MM.1S (cell line): ENCODE measurements around the gene WNT5A.

Experiments used
- DNase-seq: peaks from one replicate; pipeline ENCODE4 v3.0.0-alpha.2; 2015
- H2AFZ ChIP-seq: fragments of 300-600 bp; sonication (generic); 2 replicates; pipeline ENCODE4 v1.6.0; 2016; ENCODE audit warnings: antibody characterized with exemption, low read length
- H3F3A ChIP-seq: fragments of 300-600 bp; sonication (generic); 2 replicates; pipeline ENCODE4 v1.6.1; 2016; ENCODE audit warnings: mild to moderate bottlenecking, antibody characterized with exemption, low read length, moderate library complexity, mixed read lengths; ENCODE audit not compliant: insufficient read depth
- H3K27ac ChIP-seq: fragments of 300-600 bp; sonication (generic); 2 replicates; pipeline ENCODE4 v1.5.1; 2016; ENCODE audit warnings: mild to moderate bottlenecking, low read length
- H3K27me3 ChIP-seq: fragments of 300-600 bp; sonication (generic); replicated peaks from 2 replicates; pipeline ENCODE4 v1.6.0; 2016; ENCODE audit warnings: low read length; ENCODE audit not compliant: insufficient read depth
- H3K36me3 ChIP-seq: fragments of 300-600 bp; sonication (generic); replicated peaks from 2 replicates; pipeline ENCODE4 v1.6.1; 2016; ENCODE audit warnings: mild to moderate bottlenecking, low read length, mixed read lengths; ENCODE audit not compliant: insufficient read depth
- H3K4me1 ChIP-seq: fragments of 300-600 bp; sonication (generic); 2 replicates; pipeline ENCODE4 v1.6.1; 2016; ENCODE audit warnings: low read length, mixed read lengths
- H3K4me2 ChIP-seq: fragments of 300-600 bp; sonication (generic); 2 replicates; pipeline ENCODE4 v1.6.0; 2016; ENCODE audit warnings: low read depth, low read length
- H3K4me3 ChIP-seq: fragments of 300-600 bp; sonication (generic); 2 replicates; pipeline ENCODE4 v1.5.1; 2016; ENCODE audit warnings: low read length, mixed read lengths
- H3K79me2 ChIP-seq: fragments of 300-600 bp; sonication (generic); 2 replicates; pipeline ENCODE4 v1.6.1; 2016; ENCODE audit warnings: mixed run types, low read length, mixed read lengths
- H3K9ac ChIP-seq: fragments of 300-600 bp; sonication (generic); 2 replicates; pipeline ENCODE4 v1.6.1; 2016; ENCODE audit warnings: low read length, mixed read lengths
- H3K9me2 ChIP-seq: fragments of 300-600 bp; sonication (generic); replicated peaks from 2 replicates; pipeline ENCODE4 v1.6.1; 2016; ENCODE audit warnings: mild to moderate bottlenecking, low read length, mixed read lengths; ENCODE audit not compliant: insufficient read depth
- H3K9me3 ChIP-seq: fragments of 300-600 bp; sonication (generic); replicated peaks from 2 replicates; pipeline ENCODE4 v1.6.1; 2016; ENCODE audit warnings: mild to moderate bottlenecking, low read length, mixed read lengths; ENCODE audit not compliant: insufficient read depth
- H4K20me1 ChIP-seq: fragments of 300-600 bp; sonication (generic); 2 replicates; pipeline ENCODE4 v1.6.1; 2016; ENCODE audit warnings: mild to moderate bottlenecking, low read length, moderate library complexity, mixed read lengths; ENCODE audit not compliant: insufficient read depth
- EZH2 ChIP-seq: fragments of 300-600 bp; sonication (generic); optimal IDR thresholded peaks from 2 replicates; pipeline ENCODE3; 2017; ENCODE audit warnings: low read depth, mild to moderate bottlenecking, antibody characterized with exemption, low read length, mixed read lengths
- EZH2phosphoT487 ChIP-seq: fragments of 300-600 bp; sonication (generic); IDR thresholded peaks from 2 replicates; pipeline ENCODE4 v1.6.1; 2018; ENCODE audit warnings: antibody characterized with exemption, low read length
- TF ChIP-seq, protein P1 (sequence below): fragments of 300-600 bp; sonication (generic); IDR thresholded peaks from 2 replicates; pipeline ENCODE4 v1.5.1; 2016; ENCODE audit warnings: antibody characterized with exemption, low read length, mixed read lengths

Gene WNT5A

DNA sequence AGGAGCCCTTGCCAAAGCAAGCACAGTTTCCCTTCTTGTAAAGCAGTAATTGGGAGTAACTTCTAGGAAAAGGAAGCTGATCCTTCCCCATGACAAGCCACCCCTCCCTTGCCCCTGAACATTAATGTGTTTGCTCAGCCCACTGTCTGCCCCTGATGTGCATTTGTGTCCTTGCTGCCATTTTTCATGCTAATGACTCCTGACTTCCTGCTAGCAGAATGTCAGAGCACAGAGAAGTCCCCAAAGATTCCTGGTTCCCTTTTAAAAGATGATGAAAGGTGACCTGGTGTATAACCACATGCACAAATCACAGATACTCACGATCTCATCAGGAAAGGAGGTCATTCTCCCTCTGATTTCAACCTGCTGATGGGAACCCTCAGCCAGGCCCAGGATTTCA, 44.2 kb upstream of the WNT5A start:
- H3K27me3 ChIP-seq = no peaks in the 10 kb centered on the region
- H3K9ac ChIP-seq = no peak overlapping the region
- H3K27ac ChIP-seq = no peak overlapping the region
- no peaks in the 10 kb centered on the region for H3F3A ChIP-seq
- TF ChIP-seq EZH2 (no peak), EZH2phosphoT487 (no peak)
- TF ChIP-seq, protein P1, sequence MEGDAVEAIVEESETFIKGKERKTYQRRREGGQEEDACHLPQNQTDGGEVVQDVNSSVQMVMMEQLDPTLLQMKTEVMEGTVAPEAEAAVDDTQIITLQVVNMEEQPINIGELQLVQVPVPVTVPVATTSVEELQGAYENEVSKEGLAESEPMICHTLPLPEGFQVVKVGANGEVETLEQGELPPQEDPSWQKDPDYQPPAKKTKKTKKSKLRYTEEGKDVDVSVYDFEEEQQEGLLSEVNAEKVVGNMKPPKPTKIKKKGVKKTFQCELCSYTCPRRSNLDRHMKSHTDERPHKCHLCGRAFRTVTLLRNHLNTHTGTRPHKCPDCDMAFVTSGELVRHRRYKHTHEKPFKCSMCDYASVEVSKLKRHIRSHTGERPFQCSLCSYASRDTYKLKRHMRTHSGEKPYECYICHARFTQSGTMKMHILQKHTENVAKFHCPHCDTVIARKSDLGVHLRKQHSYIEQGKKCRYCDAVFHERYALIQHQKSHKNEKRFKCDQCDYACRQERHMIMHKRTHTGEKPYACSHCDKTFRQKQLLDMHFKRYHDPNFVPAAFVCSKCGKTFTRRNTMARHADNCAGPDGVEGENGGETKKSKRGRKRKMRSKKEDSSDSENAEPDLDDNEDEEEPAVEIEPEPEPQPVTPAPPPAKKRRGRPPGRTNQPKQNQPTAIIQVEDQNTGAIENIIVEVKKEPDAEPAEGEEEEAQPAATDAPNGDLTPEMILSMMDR = no peak
- no peak overlapping the region for H2AFZ ChIP-seq
- H3K79me2 ChIP-seq = no peaks in the 10 kb centered on the region
- no peak for DNase-seq
- H3K4me1 ChIP-seq = no peaks in the 10 kb centered on the region
- no peaks in the 10 kb centered on the region for H4K20me1 ChIP-seq
- no peaks in the 10 kb centered on the region for H3K9me2 ChIP-seq
- no peaks in the 10 kb centered on the region for H3K9me3 ChIP-seq
- H3K36me3 ChIP-seq = no peaks in the 10 kb centered on the region
- no peak overlapping the region for H3K4me3 ChIP-seq
- H3K4me2 ChIP-seq = no peak overlapping the region

DNA sequence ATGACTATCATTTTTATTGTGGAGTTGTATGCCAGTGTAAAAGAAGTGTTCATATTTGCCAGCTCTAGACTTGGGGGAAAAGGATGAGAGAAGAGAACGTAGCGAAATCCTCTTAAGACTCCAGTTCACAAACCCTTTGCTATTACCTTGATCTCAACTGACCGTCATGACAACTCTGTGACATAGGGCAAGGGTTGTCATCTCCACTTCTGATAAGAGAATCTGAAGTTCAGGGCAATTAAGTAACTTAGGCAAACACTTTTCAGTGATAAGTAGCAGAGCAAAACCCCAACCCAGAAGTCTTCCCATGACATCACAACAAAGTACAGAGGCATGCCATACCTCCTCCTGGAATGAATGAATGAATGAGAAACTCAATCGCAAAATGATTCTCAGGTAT, 40.3 kb upstream of the WNT5A start:
- H3K27ac ChIP-seq = no peak overlapping the region
- H3K36me3 ChIP-seq = no peaks in the 10 kb centered on the region

DNA sequence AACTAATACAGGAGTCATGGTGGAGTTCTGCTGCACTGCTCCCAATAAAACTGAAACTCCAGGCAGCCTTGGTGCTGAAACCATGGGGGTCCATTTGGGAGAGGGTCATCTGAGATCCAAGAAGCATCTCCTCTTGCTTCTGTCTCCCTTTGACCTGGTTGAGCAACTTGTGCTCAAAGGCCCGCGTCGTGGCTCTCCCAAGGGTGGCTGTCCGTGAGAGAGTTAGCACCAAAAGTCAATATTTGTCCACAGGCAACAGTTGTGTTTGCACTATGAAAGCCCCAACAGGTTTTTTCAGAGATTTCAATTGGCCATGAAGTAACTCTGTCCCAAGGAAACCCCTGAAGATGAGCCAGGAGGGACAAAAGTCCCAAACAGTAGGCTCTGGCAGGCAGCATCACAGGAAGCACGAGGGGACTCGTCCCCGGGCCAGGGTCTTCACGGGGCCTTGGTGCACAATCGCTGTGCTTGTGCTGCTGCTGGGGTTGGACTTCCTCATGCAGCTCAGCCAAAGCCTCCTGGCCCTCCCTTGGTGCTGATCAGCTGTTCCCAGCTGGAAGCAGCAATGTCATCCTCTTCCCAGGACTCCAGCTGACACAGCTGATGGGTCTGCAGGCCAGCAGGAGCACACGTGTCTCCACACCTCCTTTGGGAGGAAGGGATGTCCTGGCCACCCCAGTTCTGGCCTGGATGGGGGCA, 39.4 kb upstream of the WNT5A start:
- Histone ChIP-seq H3K27ac (no peak overlapping the region), H2AFZ (no peak overlapping the region), H3K4me2 (no peak overlapping the region), H3K36me3 (no peaks in the 10 kb centered on the region), H4K20me1 (no peaks in the 10 kb centered on the region), H3K27me3 (no peaks in the 10 kb centered on the region), H3K4me3 (no peak overlapping the region), H3F3A (no peaks in the 10 kb centered on the region), H3K9ac (no peak overlapping the region), H3K9me2 (no peaks in the 10 kb centered on the region), H3K4me1 (no peaks in the 10 kb centered on the region), H3K9me3 (no peaks in the 10 kb centered on the region), H3K79me2 (no peaks in the 10 kb centered on the region)
- no peak for TF ChIP-seq EZH2
- TF ChIP-seq, protein P1 = no peak
- no peak for TF ChIP-seq EZH2phosphoT487
- DNase-seq = no peak

More for the DNA sequence above, 40.3 kb upstream of the WNT5A start:
- TF ChIP-seq EZH2 = no peak
- no peak for TF ChIP-seq EZH2phosphoT487
- TF ChIP-seq, protein P1 = no peak
- DNase-seq = no peak
- no peaks in the 10 kb centered on the region for H3F3A ChIP-seq
- no peak overlapping the region for H2AFZ ChIP-seq
- H3K4me1 ChIP-seq = no peaks in the 10 kb centered on the region
- H3K4me3 ChIP-seq = no peak overlapping the region
- no peaks in the 10 kb centered on the region for H3K9me3 ChIP-seq
- H3K79me2 ChIP-seq = no peaks in the 10 kb centered on the region
- no peaks in the 10 kb centered on the region for H4K20me1 ChIP-seq
- H3K27me3 ChIP-seq = no peaks in the 10 kb centered on the region
- no peaks in the 10 kb centered on the region for H3K9me2 ChIP-seq
- H3K9ac ChIP-seq = no peak overlapping the region
- H3K4me2 ChIP-seq = no peak overlapping the region
